ENCODE measurements around the gene ZNF133.
"Not testable (repeated sequence)": the region's sequence is repeated elsewhere in the genome, so short reads cannot be mapped to it uniquely, and the experiment has no call there.

The ZNF133 gene

DNA sequence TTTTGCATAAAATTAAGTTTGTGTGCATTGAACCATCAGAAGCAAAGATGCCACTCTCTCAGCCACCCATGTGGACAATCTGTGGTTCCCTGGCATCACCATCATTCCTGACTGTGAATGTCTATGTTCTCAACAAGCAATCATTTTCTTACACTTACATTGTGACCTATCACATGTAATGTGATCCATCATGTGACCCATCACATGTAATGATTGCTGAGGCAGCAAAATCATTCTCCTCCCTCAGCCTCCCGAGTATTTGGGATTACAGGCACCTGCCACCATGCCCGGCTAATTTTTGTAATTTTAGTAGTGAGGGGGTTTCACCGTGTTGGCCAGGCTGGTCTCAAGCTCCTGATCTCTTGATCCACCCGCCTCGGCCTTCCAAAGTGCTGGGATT lies 22.0 kb upstream of the ZNF133 start:
- DNase-seq (ENCODE audit: low read depth), result no peak
- TF ChIP-seq, protein P1, sequence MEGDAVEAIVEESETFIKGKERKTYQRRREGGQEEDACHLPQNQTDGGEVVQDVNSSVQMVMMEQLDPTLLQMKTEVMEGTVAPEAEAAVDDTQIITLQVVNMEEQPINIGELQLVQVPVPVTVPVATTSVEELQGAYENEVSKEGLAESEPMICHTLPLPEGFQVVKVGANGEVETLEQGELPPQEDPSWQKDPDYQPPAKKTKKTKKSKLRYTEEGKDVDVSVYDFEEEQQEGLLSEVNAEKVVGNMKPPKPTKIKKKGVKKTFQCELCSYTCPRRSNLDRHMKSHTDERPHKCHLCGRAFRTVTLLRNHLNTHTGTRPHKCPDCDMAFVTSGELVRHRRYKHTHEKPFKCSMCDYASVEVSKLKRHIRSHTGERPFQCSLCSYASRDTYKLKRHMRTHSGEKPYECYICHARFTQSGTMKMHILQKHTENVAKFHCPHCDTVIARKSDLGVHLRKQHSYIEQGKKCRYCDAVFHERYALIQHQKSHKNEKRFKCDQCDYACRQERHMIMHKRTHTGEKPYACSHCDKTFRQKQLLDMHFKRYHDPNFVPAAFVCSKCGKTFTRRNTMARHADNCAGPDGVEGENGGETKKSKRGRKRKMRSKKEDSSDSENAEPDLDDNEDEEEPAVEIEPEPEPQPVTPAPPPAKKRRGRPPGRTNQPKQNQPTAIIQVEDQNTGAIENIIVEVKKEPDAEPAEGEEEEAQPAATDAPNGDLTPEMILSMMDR (conservative IDR thresholded peaks at IDR 0.05; ENCODE audit: control insufficient read depth, insufficient read depth, low read depth, low read length), result no peak
- no peak overlapping the region for H3K4me3 ChIP-seq (ENCODE audit: control insufficient read depth, low read depth, low read length)

GRCh38 chr20:18267815-18268214 lies 20.5 kb upstream of the ZNF133 start:
- TF ChIP-seq, protein P1 (conservative IDR thresholded peaks at IDR 0.05; ENCODE audit: control insufficient read depth, insufficient read depth, low read depth, low read length), result no peak
- H3K4me3 ChIP-seq (ENCODE audit: control insufficient read depth, low read depth, low read length), result no peak overlapping the region

GRCh38 chr20:18271160-18271559 lies 17.2 kb upstream of the ZNF133 start:
- DNase-seq (ENCODE audit: low read depth), result no peak
- no peak overlapping the region for H3K4me3 ChIP-seq (ENCODE audit: control insufficient read depth, low read depth, low read length)
- TF ChIP-seq, protein P1 (conservative IDR thresholded peaks at IDR 0.05; ENCODE audit: control insufficient read depth, insufficient read depth, low read depth, low read length), result no peak

More at GRCh38 chr20:18267815-18268214, 20.5 kb upstream of the ZNF133 start:
- DNase-seq (ENCODE audit: low read depth), result no peak

DNA sequence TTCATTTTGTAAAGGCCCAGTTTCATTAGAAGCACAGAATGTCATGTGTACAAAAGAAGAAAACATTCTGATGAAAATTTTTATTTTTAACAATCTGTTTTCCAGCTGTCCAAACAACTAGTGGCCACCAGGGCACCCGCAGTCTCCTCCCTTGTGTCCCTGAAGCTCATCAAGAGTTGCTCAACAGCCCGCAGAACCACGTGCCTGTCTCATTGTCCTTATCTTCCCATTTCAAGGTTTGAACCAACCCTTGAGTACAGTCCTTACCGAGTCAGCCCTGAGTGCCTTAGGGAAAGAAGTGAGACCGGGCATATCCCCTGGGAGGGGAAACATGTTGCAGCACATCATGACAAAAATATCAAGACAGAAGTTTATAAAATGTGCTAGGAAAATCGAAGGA lies 15.9 kb upstream of the ZNF133 start:
- DNase-seq (ENCODE audit: low read depth), result peak; percentile 40
- TF ChIP-seq, protein P1 (conservative IDR thresholded peaks at IDR 0.05; ENCODE audit: control insufficient read depth, insufficient read depth, low read depth, low read length), result peak; percentile 10
- H3K4me3 ChIP-seq (ENCODE audit: control insufficient read depth, low read depth, low read length), result no peak overlapping the region

GRCh38 chr20:18273738-18274137 lies 14.6 kb upstream of the ZNF133 start:
- DNase-seq (ENCODE audit: low read depth), result no peak
- TF ChIP-seq, protein P1 (conservative IDR thresholded peaks at IDR 0.05; ENCODE audit: control insufficient read depth, insufficient read depth, low read depth, low read length), result no peak
- H3K4me3 ChIP-seq (ENCODE audit: control insufficient read depth, low read depth, low read length), result no peak overlapping the region

GRCh38 chr20:18275960-18276359 lies 12.4 kb upstream of the ZNF133 start:
- not testable (repeated sequence) for H3K4me3 ChIP-seq (ENCODE audit: control insufficient read depth, low read depth, low read length); DNase-seq (ENCODE audit: low read depth)
- TF ChIP-seq, protein P1 (conservative IDR thresholded peaks at IDR 0.05; ENCODE audit: control insufficient read depth, insufficient read depth, low read depth, low read length), result peak; percentile 5

GRCh38 chr20:18276821-18277220 lies 11.5 kb upstream of the ZNF133 start:
- TF ChIP-seq, protein P1 (conservative IDR thresholded peaks at IDR 0.05; ENCODE audit: control insufficient read depth, insufficient read depth, low read depth, low read length), result peak; percentile 96
- peak; percentile 71 for DNase-seq (ENCODE audit: low read depth)
- H3K4me3 ChIP-seq (ENCODE audit: control insufficient read depth, low read depth, low read length), result no peak overlapping the region

All from fibroblast of mammary gland (primary cell).